Non-pigmented ciliary epithelial cell (primary cell): ENCODE measurements around the gene OR2AK2.
"Not testable (repeated sequence)": the region's sequence is repeated elsewhere in the genome, so short reads cannot be mapped to it uniquely, and the experiment has no call there.

Experiments
- DNase-seq: peaks from one replicate; pipeline ENCODE4 v3.0.0-alpha.2; 2010; ENCODE audit warnings: low read depth

Gene OR2AK2

DNA sequence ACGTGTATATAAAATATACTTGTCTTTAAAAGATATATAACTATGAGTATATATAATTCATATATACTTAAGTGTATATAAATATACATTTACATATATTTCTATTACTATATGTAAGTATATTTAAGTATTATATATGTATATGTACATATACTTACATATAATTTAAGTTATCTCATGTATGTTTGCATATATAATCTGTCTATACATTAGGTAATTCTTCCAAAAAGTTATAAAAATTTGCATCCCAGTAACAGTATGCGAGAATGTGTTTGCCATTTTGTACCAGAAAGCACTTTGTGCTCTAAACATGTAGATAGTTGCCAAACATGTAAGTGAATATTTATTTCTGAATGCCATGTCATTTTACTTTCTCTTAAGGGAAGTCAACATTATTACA, at the start of gene OR2AK2:
Gene OR2AK2, plus strand, starts transcription at position 301 of the 400 bp plus-strand sequence. CDS start 144 bp downstream, outside the sequence.
- no peak for DNase-seq

DNA sequence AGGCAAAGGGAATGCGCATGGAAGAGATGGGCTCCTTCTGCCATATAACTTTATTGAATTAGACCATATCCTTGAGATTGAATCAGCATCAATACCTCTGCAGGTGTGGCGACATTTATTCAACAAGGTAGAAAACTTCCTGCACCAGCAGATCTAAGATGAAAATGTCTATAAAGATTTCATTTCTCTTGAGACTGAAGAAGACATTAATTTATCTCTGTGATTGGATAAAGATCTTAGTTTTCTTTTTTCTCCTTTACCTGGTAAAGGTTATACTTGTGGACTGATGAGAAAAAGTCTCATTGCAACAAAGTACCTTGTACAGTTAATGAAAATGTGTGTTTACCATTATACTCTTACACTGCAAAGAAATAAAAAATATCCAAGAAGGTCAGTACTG, 45.1 kb upstream of the OR2AK2 start, which contains the start of gene OR2T8:
Gene OR2T8, plus strand, starts transcription at position 301 of the 400 bp plus-strand sequence. CDS start 766 bp downstream, outside the sequence.
- DNase-seq: no peak

- no peak for DNase-seq
Observed at GRCh38 chr1:247923941-247924340, 41.1 kb upstream of the OR2AK2 start.

DNA sequence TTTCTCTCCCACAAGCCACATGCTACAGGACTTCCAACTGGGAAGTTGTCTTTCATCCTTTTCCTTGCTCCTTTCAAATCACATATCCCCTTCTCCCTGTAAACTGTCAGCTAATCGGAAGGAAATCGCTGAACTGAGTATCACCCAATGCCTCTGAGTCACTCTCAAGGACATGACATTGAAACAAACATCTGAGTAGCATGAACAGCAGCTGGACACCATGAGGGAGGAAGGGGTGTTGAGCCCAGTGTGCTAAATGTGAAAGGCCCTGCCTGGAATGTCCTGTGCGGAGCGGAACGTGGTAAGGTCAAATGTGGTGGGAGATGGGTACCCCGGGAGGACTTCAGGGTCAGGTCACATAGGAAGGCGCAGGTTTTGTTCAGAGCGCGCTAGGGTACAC, 40.2 kb upstream of the OR2AK2 start, which contains the start of gene OR2AJ1:
Gene OR2AJ1, plus strand, starts transcription at position 22 of the 400 bp plus-strand sequence. CDS start 8,880 bp downstream, outside the sequence.
- DNase-seq: no peak

DNA sequence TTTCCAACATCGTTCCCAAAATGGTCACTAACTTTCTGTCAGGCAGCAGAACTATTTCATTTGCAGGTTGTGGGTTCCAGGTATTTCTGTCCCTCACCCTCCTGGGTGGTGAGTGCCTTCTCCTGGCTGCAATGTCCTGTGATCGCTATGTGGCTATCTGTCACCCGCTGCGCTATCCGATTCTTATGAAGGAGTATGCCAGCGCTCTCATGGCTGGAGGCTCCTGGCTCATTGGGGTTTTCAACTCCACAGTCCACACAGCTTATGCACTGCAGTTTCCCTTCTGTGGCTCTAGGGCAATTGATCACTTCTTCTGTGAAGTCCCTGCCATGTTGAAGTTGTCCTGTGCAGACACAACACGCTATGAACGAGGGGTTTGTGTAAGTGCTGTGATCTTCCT, 31.0 kb upstream of the OR2AK2 start:
- no peak for DNase-seq

- no peak for DNase-seq
Observed at GRCh38 chr1:247935781-247936180, 29.3 kb upstream of the OR2AK2 start.

- DNase-seq: no peak
Observed at GRCh38 chr1:247936415-247936814, 28.6 kb upstream of the OR2AK2 start.

DNA sequence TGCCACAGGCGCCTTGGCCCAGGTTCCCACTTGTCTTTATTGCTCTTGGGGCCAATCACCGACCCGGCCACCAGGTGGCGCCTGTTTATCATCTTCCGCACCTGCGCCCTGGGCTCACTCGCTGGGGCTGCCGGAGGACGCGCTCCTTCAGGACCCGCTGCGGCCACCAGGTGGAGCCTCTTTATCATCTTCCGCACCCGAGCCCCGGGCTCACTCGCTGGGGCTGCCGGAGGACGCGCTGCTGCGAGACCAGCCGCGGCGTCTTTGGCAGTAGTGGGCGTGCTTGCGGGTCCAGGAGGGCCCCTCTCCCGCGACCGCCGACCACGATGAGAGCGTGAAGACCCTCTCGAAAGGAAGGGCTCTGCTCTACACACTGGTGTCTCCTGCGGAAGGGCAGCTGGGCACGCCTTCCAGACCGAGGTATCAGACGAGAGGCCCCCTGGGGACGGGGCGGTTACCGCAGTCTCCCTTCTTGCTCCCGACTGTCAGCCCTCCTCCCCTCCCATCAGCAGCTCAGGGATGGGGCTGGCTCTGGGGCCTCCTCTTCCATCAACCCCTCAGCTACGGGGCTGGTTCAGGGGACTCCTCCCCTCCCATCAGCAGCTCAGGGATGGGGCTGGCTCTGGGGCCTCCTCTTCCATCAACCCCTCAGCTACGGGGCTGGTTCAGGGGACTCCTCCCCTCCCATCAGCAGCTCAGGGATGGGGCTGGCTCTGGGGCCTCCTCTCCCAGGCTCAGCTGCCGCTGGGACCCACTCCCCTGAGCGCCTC, 27.9 kb upstream of the OR2AK2 start:
- DNase-seq: not testable (repeated sequence)

DNA sequence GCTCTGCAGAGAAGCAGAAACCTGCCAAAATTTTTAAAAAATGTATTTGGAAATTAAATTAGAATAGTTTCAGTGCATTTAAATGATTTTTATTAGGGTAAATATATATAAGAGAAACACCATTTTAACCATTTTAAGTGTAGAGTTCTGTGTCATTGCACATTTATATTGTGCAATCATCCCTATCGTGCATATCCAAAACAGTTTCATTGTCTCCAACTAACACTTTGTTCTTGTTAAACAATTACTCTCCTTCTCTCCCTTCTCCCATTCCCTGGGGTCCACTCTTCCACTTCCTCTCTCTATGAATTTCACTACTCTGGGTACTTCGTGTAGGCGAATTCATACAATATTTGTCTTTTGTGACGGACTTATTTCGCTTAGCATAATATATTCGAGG, 22.4 kb upstream of the OR2AK2 start:
- no peak for DNase-seq

DNA sequence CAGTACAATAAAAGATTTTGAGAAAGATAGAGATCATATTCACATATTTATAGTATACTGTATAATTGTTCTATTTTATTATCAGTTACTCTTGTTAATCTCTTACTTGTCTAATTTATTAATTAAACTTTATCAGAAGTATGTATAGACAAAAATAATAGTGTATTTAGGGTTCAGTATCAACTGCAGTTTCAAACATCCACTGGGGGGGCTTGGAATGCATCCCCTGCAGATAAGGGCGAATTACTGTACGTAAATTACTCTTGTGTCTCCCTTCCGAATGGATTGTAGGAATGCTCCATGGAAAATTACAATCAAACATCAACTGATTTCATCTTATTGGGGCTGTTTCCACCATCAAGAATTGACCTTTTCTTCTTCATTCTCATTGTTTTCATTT, 16.5 kb upstream of the OR2AK2 start, which contains the start of gene OR2L8:
Gene OR2L8, plus strand, starts transcription at position 301 of the 400 bp plus-strand sequence. Its CDS starts 0 bp downstream, at position 301.
- DNase-seq: no peak

DNA sequence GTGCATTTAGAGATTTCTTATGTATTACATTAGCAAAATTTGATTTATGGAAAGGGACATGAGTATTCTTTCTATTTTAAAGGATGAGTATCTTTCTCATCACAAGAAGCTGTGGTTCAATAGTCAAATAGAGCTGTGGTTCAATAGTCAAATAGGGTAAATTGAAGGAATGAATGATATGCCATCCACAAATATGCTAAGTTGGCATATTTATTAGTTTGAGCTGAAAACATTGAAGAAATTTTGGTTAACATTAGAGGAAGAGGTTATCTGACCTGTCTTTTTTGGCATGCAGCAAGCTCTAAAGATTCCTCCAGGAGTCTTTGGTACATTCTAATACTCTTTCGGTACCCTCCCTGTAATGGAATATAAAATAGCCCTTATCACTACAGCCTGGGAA, 11.6 kb upstream of the OR2AK2 start:
- DNase-seq: no peak

DNA sequence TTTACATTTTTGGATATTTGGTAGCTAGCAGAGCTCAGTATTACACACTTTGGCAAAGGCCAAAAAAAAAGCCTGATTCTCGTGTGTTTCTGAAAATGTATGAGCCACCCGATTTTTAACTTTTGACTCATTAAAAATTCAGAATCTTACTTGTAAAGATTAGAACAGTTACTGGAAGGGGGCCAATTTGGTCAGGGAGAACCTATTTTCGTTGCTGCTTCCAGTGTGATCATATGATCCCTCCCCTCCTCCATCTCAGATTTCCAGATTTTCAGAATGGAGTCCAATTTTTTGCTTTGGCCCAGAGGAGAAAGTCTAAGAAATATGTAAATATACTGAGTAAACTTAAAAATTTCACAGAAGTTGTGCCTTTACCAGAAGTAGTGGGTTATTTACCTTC, 3.2 kb upstream of the OR2AK2 start:
- no peak for DNase-seq

- no peak for DNase-seq
Observed at GRCh38 chr1:247962911-247963588, 2.0 kb upstream of the OR2AK2 start.

- DNase-seq: no peak
Observed at GRCh38 chr1:247966532-247967204, 1.6 kb downstream of the OR2AK2 start.

DNA sequence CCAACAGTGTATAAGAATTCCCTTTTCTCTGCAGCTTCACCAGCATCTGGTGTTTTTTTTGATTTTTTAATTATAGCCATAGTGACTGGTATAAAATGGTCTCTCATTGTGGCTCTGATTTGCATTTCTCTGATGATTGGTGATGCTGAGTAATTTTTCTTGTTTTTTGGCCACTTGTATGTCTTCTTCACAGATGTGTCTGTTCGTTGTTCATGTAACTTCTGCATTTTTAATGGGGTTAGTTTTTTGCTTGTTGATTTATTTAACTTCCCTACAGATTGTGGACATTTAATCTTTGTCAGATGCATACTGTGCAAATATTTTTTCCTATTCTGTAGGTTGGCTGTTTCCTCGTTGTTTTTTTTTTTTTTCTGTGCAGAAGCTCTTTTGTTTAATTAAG, 28.0 kb downstream of the OR2AK2 start:
- no peak for DNase-seq

DNA sequence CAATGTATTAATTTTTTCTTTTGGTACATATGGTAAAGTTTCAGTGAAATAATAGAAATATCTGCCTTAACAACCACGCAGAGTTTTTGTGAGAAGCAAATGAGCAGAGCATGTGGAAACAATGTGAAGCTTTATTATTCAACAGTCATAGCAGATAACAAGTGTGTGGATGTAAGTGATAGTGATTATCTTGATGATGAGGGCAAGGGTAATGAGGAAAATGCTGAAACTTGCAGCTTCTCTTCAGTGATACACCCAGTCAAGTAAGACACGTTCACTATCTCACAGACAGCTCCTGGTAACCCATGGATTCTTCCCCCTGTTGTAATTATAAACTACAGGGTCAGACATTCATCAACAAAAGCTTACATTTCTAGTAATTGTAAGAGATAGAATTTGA, 33.8 kb downstream of the OR2AK2 start:
- no peak for DNase-seq

DNA sequence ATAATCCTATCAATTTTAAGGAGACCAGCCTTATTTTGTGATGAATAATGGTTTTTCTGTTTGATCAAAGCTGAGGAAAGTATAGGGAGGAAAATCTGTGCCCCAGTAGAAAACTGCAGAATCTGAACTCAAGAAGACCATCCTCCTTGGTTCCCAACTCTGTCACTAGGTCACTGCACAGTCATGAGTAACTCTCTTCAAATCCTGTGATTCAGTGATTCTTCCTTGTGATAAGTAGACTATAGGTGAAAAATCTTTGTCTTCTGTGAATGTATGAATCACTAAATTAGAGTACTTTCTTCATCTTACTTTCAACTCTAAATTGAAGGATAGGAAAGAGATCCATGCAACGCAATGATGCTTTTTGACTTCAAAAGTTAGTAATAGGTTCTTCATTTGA, 35.1 kb downstream of the OR2AK2 start:
- no peak for DNase-seq

- DNase-seq: no peak
Observed at GRCh38 chr1:248007778-248008177, 42.7 kb downstream of the OR2AK2 start.

DNA sequence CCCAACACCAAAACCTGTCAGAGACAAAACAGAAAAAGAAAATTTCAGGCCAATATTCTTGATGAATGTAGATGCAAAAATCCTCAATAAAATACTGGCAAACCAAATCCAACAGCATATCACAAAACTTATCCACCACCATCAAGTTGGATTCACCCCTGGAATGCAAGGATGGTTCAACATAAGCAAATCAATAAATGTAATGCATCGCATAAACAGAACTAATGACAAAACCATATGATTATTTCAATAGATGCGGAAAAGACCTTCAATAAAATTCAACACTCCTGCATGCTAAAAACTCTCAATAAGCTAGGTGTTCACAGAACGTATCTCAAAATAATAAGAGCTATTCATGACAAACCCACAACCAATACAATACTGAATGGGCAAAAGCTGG, 44.6 kb downstream of the OR2AK2 start:
- DNase-seq: no peak

DNA sequence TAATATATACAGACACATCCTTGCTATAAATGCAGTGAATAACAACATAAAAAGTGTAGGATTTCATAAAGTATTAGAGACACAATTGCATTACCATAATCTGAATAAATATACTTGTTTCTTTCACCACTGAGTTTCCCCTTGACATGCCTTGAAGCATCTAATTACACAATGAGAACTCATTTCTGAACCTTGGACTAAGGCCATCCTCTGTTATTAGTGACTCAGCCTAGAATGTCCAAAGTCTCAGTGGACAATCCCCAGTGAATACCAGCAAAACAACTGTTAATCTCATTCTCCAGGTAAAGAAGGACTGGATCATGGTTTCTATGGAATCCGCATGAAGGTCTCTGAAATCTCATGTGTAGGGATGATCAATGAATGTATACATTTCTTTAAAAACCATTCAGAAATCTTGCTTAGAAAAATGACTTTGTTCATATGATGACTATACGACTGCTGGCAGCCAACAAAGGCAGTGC, 48.2 kb downstream of the OR2AK2 start, which contains the start of gene OR2L5:
Gene OR2L5, plus strand, starts transcription at position 432 of the 482 bp plus-strand sequence. CDS start 8,288 bp downstream, outside the sequence.
- DNase-seq: no peak

DNA sequence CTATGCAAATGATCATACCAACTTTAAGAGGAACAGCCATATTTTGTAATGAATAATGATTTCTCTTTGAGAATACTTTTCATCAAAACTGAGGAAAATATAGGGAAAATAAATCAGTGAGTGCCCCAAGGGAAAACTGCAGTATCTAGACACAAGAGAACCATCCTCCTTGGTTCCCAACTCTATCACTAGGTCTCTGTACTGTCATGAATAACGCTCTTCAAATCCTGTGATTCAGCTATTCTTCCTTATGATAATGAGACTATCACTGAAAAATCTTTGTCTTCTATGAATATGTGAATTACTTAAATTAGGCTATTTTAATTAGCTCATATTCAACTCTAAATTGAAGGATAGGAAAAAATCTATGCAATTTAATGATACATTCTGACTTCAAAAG, 50.8 kb downstream of the OR2AK2 start:
- no peak for DNase-seq
